CD14-positive monocyte (primary cell): ENCODE measurements around the gene PIM1. TPM values are rescaled to one million over a fixed set of nuclear protein-coding genes. Genes with fewer than 3 reads are reported as not detected.
A peak's percentile ranks its signal among the peaks of the same experiment; 100 is the strongest.

Source experiments
- DNase-seq, 3 donors: peaks; one replicate each; pipeline ENCODE4 v3.0.0-alpha.2; 2011 to 2022
- H2AFZ ChIP-seq: 2 replicates; pipeline ENCODE4 v1.6.0; 2012; ENCODE audit warnings: mild to moderate bottlenecking, low read depth, low read length, inconsistent platforms; ENCODE audit not compliant: insufficient read depth, poor library complexity, severe bottlenecking
- H3K27ac ChIP-seq, 2 donors: 1 replicate in 1 of 2; 2 replicates in 1 of 2; pipeline ENCODE4 v1.5.1; 2012 to 2013; ENCODE audit warnings: low read length in 2 of 2, control low read depth in 1 of 2, inconsistent platforms in 1 of 2, low read depth in 1 of 2, mild to moderate bottlenecking in 1 of 2
- H3K27me3 ChIP-seq, 2 donors: one replicate each; pipeline versions ENCODE4 v1.6.0 to v1.6.1; 2011 to 2013; ENCODE audit warnings: low read length in 2 of 2; ENCODE audit not compliant: control insufficient read depth in 2 of 2, insufficient read depth in 2 of 2
- H3K36me3 ChIP-seq, 2 donors: replicated peaks in 1 of 2; 1 replicate in 1 of 2; 2 replicates in 1 of 2; pipeline versions ENCODE4 v1.5.1 to v1.6.1; 2012 to 2013; ENCODE audit warnings: low read length in 2 of 2, control low read depth in 1 of 2, inconsistent platforms in 1 of 2, mild to moderate bottlenecking in 1 of 2; ENCODE audit not compliant: insufficient read depth in 2 of 2, control insufficient read depth in 1 of 2
- H3K4me1 ChIP-seq, 2 donors: 1 replicate in 1 of 2; 2 replicates in 1 of 2; pipeline versions ENCODE4 v1.5.1 to v1.6.1; 2012 to 2013; ENCODE audit warnings: low read length in 2 of 2, control low read depth in 1 of 2, inconsistent platforms in 1 of 2, mild to moderate bottlenecking in 1 of 2, moderate library complexity in 1 of 2; ENCODE audit not compliant: insufficient read depth in 2 of 2, control insufficient read depth in 1 of 2
- H3K4me2 ChIP-seq: replicated peaks from 2 replicates; pipeline ENCODE3; 2012; ENCODE audit warnings: low read length, moderate library complexity, mild to moderate bottlenecking; ENCODE audit not compliant: poor library complexity, severe bottlenecking; ENCODE audit errors: extremely low read depth
- H3K4me3 ChIP-seq, 3 experiments: fragments of 200-600 bp in 1 of 3; sonication (generic) in 1 of 3; replicated peaks in 1 of 3; 1 replicate in 2 of 3; 2 replicates in 1 of 3; pipeline ENCODE4 v1.5.1; 2011 to 2013; ENCODE audit warnings: low read length in 3 of 3, mild to moderate bottlenecking in 3 of 3, control low read depth in 2 of 3, low read depth in 2 of 3, inconsistent platforms in 1 of 3, moderate library complexity in 1 of 3
- H3K79me2 ChIP-seq: 2 replicates; pipeline ENCODE4 v1.6.0; 2012; ENCODE audit warnings: mild to moderate bottlenecking, control low read depth, inconsistent platforms, low read length, moderate library complexity; ENCODE audit not compliant: insufficient read depth
- H3K9ac ChIP-seq: 2 replicates; pipeline ENCODE4 v1.6.0; 2017; ENCODE audit warnings: low read length, mild to moderate bottlenecking; ENCODE audit not compliant: insufficient read depth, poor library complexity, severe bottlenecking
- H3K9me3 ChIP-seq, 2 donors: replicated peaks in 1 of 2; 1 replicate in 1 of 2; 2 replicates in 1 of 2; pipeline versions ENCODE4 v1.5.1 to v1.6.1; 2012 to 2013; ENCODE audit warnings: low read length in 2 of 2, control low read depth in 1 of 2; ENCODE audit not compliant: control insufficient read depth in 1 of 2, insufficient read depth in 1 of 2
- H4K20me1 ChIP-seq: 2 replicates; pipeline ENCODE4 v1.6.0; 2012; ENCODE audit warnings: mild to moderate bottlenecking, low read length, control low read depth, moderate library complexity; ENCODE audit not compliant: insufficient read depth
- H3K27ac Mint-ChIP-seq, 7 donors: one replicate each; pipeline ENCODE4 v1.8.0; 2020; ENCODE audit warnings: mild to moderate bottlenecking in 7 of 7, mixed read lengths in 7 of 7, moderate library complexity in 6 of 7, inconsistent platforms in 2 of 7
- H3K27me3 Mint-ChIP-seq, 3 donors: one replicate each; pipeline ENCODE4 v1.8.0; 2021 to 2022; ENCODE audit warnings: low read depth in 3 of 3, mild to moderate bottlenecking in 3 of 3, mixed read lengths in 3 of 3, moderate library complexity in 3 of 3, inconsistent platforms in 1 of 3
- H3K36me3 Mint-ChIP-seq, 2 donors: one replicate each; pipeline ENCODE4 v1.8.0; 2020; ENCODE audit warnings: mixed read lengths in 2 of 2, inconsistent platforms in 1 of 2, mild to moderate bottlenecking in 1 of 2
- H3K4me1 Mint-ChIP-seq: one replicate; pipeline ENCODE4 v1.8.0; 2020; ENCODE audit warnings: mild to moderate bottlenecking, mixed read lengths
- H3K4me3 Mint-ChIP-seq, 2 donors: one replicate each; pipeline ENCODE4 v1.8.0; 2020; ENCODE audit warnings: mild to moderate bottlenecking in 2 of 2, mixed read lengths in 2 of 2, moderate library complexity in 1 of 2
- H3K9me3 Mint-ChIP-seq, 7 donors: one replicate each; pipeline ENCODE4 v1.8.0; 2020 to 2022; ENCODE audit warnings: mixed read lengths in 7 of 7, mild to moderate bottlenecking in 6 of 7, moderate library complexity in 6 of 7, inconsistent platforms in 2 of 7
- WGBS: methylation state at CpG from one replicate; pipeline ENCODE4 v1.1.5; 2013; ENCODE audit warnings: missing lambda C conversion rate; ENCODE audit not compliant: insufficient coverage; 5-methylcytosine and 5-hydroxymethylcytosine counted together
- intact Hi-C, 2 donors: fragments of 100-400 bp; cut with micrococcal nuclease; formaldehyde crosslinking; loops; one replicate each; pipeline versions ENCODE4 v1.15.0 to v1.15.1; 2023
- polyA plus RNA-seq, 3 donors: library from polyadenylated mRNA; depleted of rRNA in 1 of 3; unstranded in 2 of 3; stranded (reverse) in 1 of 3; fragments of 300-500 nt in 2 of 3; fragments of >200 nt in 1 of 3; fragmentation: Illumina TruSeq in 2 of 3; gene quantifications; 1 replicate in 2 of 3; 2 replicates in 1 of 3; pipeline ENCODE4 v1.2.3, GENCODE V29; 2012 to 2021
- TF ChIP-seq, protein P1 (sequence below): fragments of 200-600 bp; IDR thresholded peaks from one replicate; pipeline ENCODE4 v1.8.0; 2022; ENCODE audit warnings: antibody characterized with exemption, mild to moderate bottlenecking

PIM1 gene
- polyA plus RNA-seq, 3 donors = 20.5 to 25.0 (median 24.4) TPM

DNA sequence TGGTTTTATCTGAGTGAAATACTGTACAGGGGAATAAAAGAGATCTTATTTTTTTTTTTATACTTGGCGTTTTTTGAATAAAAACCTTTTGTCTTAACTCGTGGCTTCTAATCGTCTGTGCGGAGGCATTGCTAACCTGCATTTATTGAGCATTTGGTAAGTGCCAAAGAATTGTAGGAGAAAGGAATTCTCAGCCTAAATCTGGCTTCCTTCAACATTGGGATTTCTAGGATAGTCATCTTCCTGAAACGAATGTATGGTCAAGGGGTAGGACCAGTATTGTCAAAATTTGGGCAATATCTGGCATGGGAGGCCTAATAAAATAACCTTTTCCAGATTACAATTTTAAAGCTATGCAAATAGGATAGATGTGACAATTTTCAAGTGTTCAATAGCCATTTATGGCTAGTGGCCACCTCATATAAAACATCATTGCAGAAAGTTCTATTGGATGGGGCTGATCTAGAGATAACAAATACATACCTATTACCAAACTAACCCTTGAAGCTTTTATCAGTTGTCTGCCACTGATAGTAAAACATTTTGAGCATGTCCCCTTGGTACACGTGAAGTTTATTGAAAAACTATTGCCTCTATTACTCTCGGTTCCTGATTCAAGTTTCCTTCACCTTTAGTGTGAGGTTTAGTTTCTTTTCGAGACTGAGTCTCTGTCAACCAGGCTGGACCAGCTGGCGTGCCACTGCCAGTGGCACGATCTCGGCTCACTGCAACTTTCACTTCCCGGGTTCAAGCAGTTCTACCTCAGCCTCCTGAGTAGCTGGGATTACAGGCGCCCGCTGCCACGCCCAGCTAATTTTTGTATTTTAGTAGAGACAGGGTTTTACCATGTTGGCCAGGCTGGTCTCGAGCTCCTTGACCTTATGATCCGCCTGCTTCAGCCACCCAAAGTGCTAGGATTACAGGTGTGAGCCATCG lies 5.6 kb downstream of the PIM1 start:
- Histone ChIP-seq H3K79me2 (peaks cover 47% of the 10 kb centered on the region), H3K4me3 (no peak overlapping the region), H3K4me2 (peak overlapping the region; percentile 9), H4K20me1 (peaks cover 51% of the 10 kb centered on the region), H3K27me3 (no peaks in the 10 kb centered on the region), H3K9ac (no peak overlapping the region), H3K27ac (peak overlapping the region; percentile 20 to 21), H3K36me3 (peaks cover 28 to 32% of the 10 kb centered on the region in 2 donors), H2AFZ (no peak overlapping the region), H3K4me1 (peaks cover 68 to 73% of the 10 kb centered on the region in 2 donors), H3K9me3 (no peaks in the 10 kb centered on the region)
- Mint-ChIP-seq H3K9me3 (peaks cover 0 to 2% (median 0%) of the 10 kb centered on the region in 7 donors), H3K27me3 (peaks cover 0 to 2% (median 0%) of the 10 kb centered on the region in 3 donors), H3K4me1 (peaks cover 68% of the 10 kb centered on the region), H3K36me3 (peaks cover 33 to 37% of the 10 kb centered on the region in 2 donors), H3K27ac (peak overlapping the region; percentile 25 to 87 (median 77)), H3K4me3 (peak overlapping the region; percentile 35 to 39)
- DNase-seq = peak in 2 of 3 donors; percentile 15 to 31
- intact Hi-C loops = no loop called here
- TF ChIP-seq, protein P1, sequence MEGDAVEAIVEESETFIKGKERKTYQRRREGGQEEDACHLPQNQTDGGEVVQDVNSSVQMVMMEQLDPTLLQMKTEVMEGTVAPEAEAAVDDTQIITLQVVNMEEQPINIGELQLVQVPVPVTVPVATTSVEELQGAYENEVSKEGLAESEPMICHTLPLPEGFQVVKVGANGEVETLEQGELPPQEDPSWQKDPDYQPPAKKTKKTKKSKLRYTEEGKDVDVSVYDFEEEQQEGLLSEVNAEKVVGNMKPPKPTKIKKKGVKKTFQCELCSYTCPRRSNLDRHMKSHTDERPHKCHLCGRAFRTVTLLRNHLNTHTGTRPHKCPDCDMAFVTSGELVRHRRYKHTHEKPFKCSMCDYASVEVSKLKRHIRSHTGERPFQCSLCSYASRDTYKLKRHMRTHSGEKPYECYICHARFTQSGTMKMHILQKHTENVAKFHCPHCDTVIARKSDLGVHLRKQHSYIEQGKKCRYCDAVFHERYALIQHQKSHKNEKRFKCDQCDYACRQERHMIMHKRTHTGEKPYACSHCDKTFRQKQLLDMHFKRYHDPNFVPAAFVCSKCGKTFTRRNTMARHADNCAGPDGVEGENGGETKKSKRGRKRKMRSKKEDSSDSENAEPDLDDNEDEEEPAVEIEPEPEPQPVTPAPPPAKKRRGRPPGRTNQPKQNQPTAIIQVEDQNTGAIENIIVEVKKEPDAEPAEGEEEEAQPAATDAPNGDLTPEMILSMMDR = no peak
- WGBS = 10% methylated on average over 2 of the region's 18 CpGs

DNA sequence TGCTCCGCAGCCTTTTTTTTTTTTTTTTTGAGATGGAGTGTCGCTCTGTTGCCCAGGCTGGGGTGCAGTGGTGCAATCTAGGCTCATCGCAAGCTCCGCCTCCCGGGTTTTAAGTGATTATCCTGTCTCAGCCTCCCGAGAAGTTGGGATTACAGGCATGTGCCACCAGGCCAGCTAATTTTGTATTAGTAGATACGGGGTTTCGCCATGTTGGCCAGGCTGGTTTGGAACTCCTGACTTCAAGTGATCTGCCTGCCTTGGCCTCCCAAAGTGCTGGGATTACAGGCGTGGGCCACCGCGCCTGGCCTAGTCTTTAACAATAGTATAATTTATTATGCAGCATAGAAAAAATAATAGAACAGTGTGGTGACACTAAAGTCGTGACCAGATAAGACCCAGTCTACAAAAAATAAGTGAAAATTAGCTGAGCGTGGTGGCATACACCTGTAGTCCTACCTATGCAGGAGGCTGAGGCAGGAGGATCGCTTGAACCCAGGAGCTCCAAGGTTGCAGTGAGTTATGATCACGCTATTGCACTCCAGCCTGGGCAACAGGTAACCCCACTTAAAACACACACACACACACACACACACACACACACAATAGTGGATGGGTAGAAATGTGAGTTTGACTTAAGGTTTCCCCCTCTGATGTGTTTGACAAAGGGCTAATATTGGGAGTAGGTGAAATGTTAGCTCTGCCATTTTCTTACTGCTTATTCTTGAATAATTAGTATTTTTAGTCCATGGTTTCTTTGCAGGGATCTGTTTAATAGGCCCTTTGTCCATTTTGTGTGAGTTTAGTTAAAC lies 6.5 kb downstream of the PIM1 start:
- H3K9me3 Mint-ChIP-seq = peaks cover 0 to 2% (median 0%) of the 10 kb centered on the region in 7 donors
- H3K4me3 ChIP-seq = no peak overlapping the region
- 87% methylated on average over 7 of the region's 15 CpGs for WGBS
- H3K9me3 ChIP-seq = no peaks in the 10 kb centered on the region
- H4K20me1 ChIP-seq = peaks cover 44% of the 10 kb centered on the region
- H3K9ac ChIP-seq = no peak overlapping the region
- H3K27ac ChIP-seq = peak overlapping the region; percentile 20 to 32
- peak overlapping the region in 4 of 7 donors; percentile 36 to 77 (median 60) for H3K27ac Mint-ChIP-seq
- H2AFZ ChIP-seq = no peak overlapping the region
- H3K27me3 Mint-ChIP-seq = peaks cover 0 to 2% (median 0%) of the 10 kb centered on the region in 3 donors
- no peak for DNase-seq
- H3K4me1 ChIP-seq = peaks cover 64 to 68% of the 10 kb centered on the region in 2 donors
- TF ChIP-seq, protein P1 = no peak
- no peak overlapping the region for H3K4me3 Mint-ChIP-seq
- intact Hi-C loops = no loop called here
- H3K36me3 ChIP-seq = peaks cover 28 to 32% of the 10 kb centered on the region in 2 donors
- no peaks in the 10 kb centered on the region for H3K27me3 ChIP-seq
- peaks cover 65% of the 10 kb centered on the region for H3K4me1 Mint-ChIP-seq
- peak overlapping the region; percentile 37 for H3K4me2 ChIP-seq
- peaks cover 33 to 37% of the 10 kb centered on the region in 2 donors for H3K36me3 Mint-ChIP-seq
- peaks cover 38% of the 10 kb centered on the region for H3K79me2 ChIP-seq
